Upper lobe of left lung (tissue), 4 donors: ENCODE results near the gene UBE2M.

Source experiments
- CTCF ChIP-seq, 6 experiments: fragments of 450-650 bp in 4 of 6; fragments of 200-600 bp in 2 of 6; sonication (generic) in 2 of 6; IDR thresholded peaks; one replicate each; pipeline ENCODE4 v1.5.1; 2016 to 2019; ENCODE audit warnings: antibody characterized with exemption in 6 of 6
- POLR2A ChIP-seq, 4 donors: fragments of 450-650 bp; IDR thresholded peaks; one replicate each; pipeline ENCODE4 v1.5.1; 2016 to 2017; ENCODE audit warnings: antibody characterized with exemption in 4 of 4, mild to moderate bottlenecking in 2 of 4
- POLR2AphosphoS5 ChIP-seq, 2 donors: sonication (generic); formaldehyde crosslinking; IDR thresholded peaks; one replicate each; pipeline ENCODE4 v1.5.1; 2017; ENCODE audit warnings: antibody characterized with exemption in 2 of 2

GRCh38 chr19:58548859-58549663 lies 9.3 kb downstream of the UBE2M start:
- no peak for TF ChIP-seq POLR2A (IDR thresholded peaks at IDR 0.05)
- no peak for TF ChIP-seq CTCF (IDR thresholded peaks at IDR 0.05)
- no peak for TF ChIP-seq POLR2AphosphoS5 (IDR thresholded peaks at IDR 0.05)
